Colonic mucosa (tissue), 4 donors: ENCODE data around the gene PHACTR1. TPM values are rescaled to one million over a fixed set of nuclear protein-coding genes. Genes with fewer than 3 reads are reported as not detected.

Experiments used
- DNase-seq: peaks from one replicate; pipeline ENCODE4 v3.0.0-alpha.2; 2020
- H3K27ac ChIP-seq: fragments of 200-600 bp; one replicate; pipeline ENCODE4 v1.8.0; 2021
- H3K27me3 ChIP-seq: fragments of 200-600 bp; one replicate; pipeline ENCODE4 v1.8.0; 2021
- H3K36me3 ChIP-seq: fragments of 200-600 bp; one replicate; pipeline ENCODE4 v1.8.0; 2021
- H3K4me1 ChIP-seq: fragments of 200-600 bp; one replicate; pipeline ENCODE4 v1.8.0; 2021; ENCODE audit warnings: mild to moderate bottlenecking
- H3K4me3 ChIP-seq: fragments of 200-600 bp; one replicate; pipeline ENCODE4 v1.8.0; 2021
- H3K9ac ChIP-seq, 2 donors: one replicate each; pipeline ENCODE4 v1.7.0; 2013; ENCODE audit warnings: control low read depth in 2 of 2, low read depth in 2 of 2, low read length in 2 of 2
- H3K9me3 ChIP-seq: fragments of 200-600 bp; one replicate; pipeline ENCODE4 v1.8.0; 2021
- CTCF ChIP-seq: fragments of 200-600 bp; IDR thresholded peaks from one replicate; pipeline ENCODE4 v1.8.0; 2022; ENCODE audit warnings: antibody characterized with exemption, mild to moderate bottlenecking
- intact Hi-C: fragments of 100-400 bp; cut with DNase I; formaldehyde crosslinking; loops from one replicate; pipeline ENCODE4 v1.14.1; 2022
- total RNA-seq, 2 donors: library from RNA; stranded (reverse); fragmentation: NEBNext Ultra II Directional in 1 of 2; extraction: Animal tissue kit (Norgen Biotek cat#: 25700) in 1 of 2; gene quantifications; one replicate each; pipeline ENCODE4 v1.2.1, GENCODE V29; 2021
- donor health status: healthy.
- donor health status: DM: no; HTN: no; CAD: no.
- donor health status: DM: no; HTN: no; CAD: no.

The PHACTR1 gene
- total RNA-seq, 2 donors from 2014 or later, result 1.7 to 2.2 TPM

- no peaks in the 10 kb centered on the region for H3K4me1 ChIP-seq
- H3K27me3 ChIP-seq, result no peaks in the 10 kb centered on the region
- no peak overlapping the region for H3K27ac ChIP-seq
- intact Hi-C loops, result loop anchor here (10.0 kb wide), 1 partner anchor 727 kb away; no protein-coding TSS in a partner anchor
- no peak for DNase-seq
- H3K9ac ChIP-seq, result no peak overlapping the region
- no peaks in the 10 kb centered on the region for H3K36me3 ChIP-seq
- TF ChIP-seq CTCF, result no peak
- no peak overlapping the region for H3K4me3 ChIP-seq
- no peaks in the 10 kb centered on the region for H3K9me3 ChIP-seq
These were observed 621.5 kb downstream of the PHACTR1 start for GRCh38 chr6:13338038-13338437.
